Neural cell (in vitro differentiated cells): ENCODE results near the gene TGFA.

Experiments used
- CTCF ChIP-seq: fragments of 450-650 bp; IDR thresholded peaks from 2 replicates; pipeline ENCODE4 v1.5.1; 2014; ENCODE audit warnings: antibody characterized with exemption, mild to moderate bottlenecking, moderate library complexity; ENCODE audit not compliant: poor library complexity, severe bottlenecking
- EZH2 ChIP-seq: fragments of 200-600, 300-800 bp; shearing (Covaris generic), sonication (generic); IDR thresholded peaks from 2 replicates; pipeline ENCODE4 v1.6.1; 2014; ENCODE audit warnings: antibody characterized with exemption, low read length, borderline replicate concordance, mild to moderate bottlenecking; ENCODE audit not compliant: insufficient read depth, poor library complexity, severe bottlenecking
- MXI1 ChIP-seq: fragments of 450-650 bp; conservative IDR thresholded peaks from 2 replicates; pipeline ENCODE4 v1.6.1; 2014; ENCODE audit warnings: antibody characterized with exemption, mild to moderate bottlenecking; ENCODE audit not compliant: poor library complexity, severe bottlenecking

DNA sequence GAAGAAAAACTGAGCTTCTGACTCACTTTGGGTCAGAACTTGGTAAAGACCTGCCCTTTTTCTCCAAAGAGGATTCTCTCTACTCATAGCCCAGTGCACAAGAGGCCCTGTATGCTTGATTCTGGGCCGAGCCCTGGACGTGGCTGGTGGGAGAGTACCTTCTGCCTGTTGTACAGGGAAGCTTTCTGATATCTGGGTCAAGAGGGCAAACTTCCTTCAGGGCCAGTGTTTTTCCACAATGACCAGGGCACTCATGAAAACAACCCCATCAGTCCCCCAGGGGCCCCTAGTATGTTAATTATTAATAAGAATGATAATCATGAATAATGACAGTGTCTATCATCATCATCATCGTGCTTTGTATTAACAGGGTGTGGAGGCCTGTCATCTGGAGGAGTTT, 90.0 kb downstream of the TGFA start:
- TF ChIP-seq CTCF (no peak), MXI1 (no peak), EZH2 (no peak)
